ENCODE data around the gene SLC5A1. TPM values are rescaled to one million over a fixed set of nuclear protein-coding genes. Genes with fewer than 3 reads are reported as not detected.

SLC5A1 gene
- total RNA-seq, result 1.5 and 1.7 TPM in 2 replicates

DNA sequence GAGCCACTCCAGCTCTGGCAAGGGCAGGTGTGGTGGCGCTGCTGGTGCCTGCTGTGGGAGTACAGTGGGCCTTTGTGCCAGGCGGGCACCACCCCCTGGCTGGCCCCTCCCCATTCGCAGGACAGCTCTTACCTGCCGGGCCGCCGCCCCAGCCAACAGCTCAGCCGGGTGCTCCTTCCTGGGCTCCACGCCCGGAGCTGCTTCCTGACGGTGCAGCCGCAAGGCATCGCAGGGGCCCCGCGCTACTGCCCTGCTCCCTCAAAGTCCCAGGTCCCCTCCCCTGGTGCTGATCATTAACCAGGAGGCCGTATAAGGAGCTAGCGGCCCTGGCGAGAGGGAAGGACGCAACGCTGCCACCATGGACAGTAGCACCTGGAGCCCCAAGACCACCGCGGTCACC is at the start of gene SLC5A1:
Gene SLC5A1, plus strand, starts transcription at position 338 of the 400 bp plus-strand sequence. Its CDS starts 21 bp downstream, at position 359.

DNA sequence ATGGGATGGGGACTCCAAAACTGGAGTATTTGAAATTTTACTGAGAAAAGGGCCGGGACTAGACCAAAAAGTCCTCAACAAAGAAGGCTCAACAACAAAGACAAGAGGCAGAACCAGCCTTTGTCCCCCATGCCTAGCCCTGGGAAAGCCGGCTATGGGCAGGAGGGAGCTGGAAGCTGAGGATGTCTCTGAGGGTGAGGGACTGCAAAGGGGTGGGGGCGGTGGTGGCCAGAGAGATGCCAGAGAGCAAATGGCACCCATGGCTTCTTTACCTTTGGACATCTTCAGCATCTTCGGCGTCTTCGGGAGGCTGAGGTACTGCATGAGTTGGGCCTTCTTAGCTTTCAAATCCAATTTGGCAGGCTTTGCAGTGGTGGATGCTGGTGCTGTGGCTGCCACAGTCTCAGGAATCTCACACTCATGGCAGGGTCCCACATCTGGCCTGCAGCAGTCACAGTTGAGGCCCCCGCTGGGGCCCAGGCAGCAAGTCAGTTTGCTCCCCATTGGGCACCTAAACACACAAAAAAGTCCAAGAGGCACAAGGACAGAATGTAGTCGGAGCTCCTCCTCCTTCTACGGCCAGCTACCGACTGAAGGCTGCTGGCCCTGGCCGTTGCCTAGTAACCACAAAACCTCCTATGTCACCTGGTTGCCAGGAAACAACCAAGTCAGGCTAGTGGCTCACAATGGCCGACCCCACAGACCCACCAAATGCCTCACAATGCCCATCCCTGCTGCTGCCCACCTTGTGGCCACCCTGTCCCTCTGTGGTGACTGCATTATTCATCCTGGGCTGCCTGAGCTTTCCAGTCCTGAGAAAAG is 115.9 kb downstream of the SLC5A1 start, which contains the start of gene C22orf42:
Gene C22orf42, minus strand, starts transcription at position 592 of the 822 bp plus-strand sequence. Its CDS starts 88 bp downstream, at position 504.

Other genes starting within 250 kb of the SLC5A1 start
- 39.6 and 99.5 TPM in 2 replicates for gene YWHAH, start 98.7 kb upstream of the SLC5A1 start, total RNA-seq
- gene C22orf42, start 116.0 kb downstream of the SLC5A1 start, total RNA-seq, result not detected in 2 replicates
- gene RFPL2, start 161.8 kb downstream of the SLC5A1 start, total RNA-seq, result not detected in 2 replicates
- gene SLC5A4, start 212.1 kb downstream of the SLC5A1 start, total RNA-seq, result not detected in 2 replicates